CD1c-positive myeloid dendritic cell (primary cell): ENCODE measurements around the gene ZNF485.
"Not testable (repeated sequence)": the region's sequence is repeated elsewhere in the genome, so short reads cannot be mapped to it uniquely, and the experiment has no call there.

Experiments used
- DNase-seq: peaks from one replicate; pipeline ENCODE4 v3.0.0-alpha.2; 2016; ENCODE audit errors: extremely low spot score

Gene ZNF485

GRCh38 chr10:43606323-43607198 lies at the start of gene ZNF485:
TSS of gene ZNF485 (plus strand) at chr10:43606438. CDS start at chr10:43607051, 613 bp downstream.
- peak; percentile 31 for DNase-seq

- no peak for DNase-seq
These were observed 49.0 kb upstream of the ZNF485 start for GRCh38 chr10:43557214-43557613.

- no peak for DNase-seq
These were observed 36.6 kb upstream of the ZNF485 start for GRCh38 chr10:43569681-43570080.

GRCh38 chr10:43570971-43571370 lies 35.3 kb upstream of the ZNF485 start:
- DNase-seq: peak; percentile 45

- no peak for DNase-seq
These were observed 32.8 kb upstream of the ZNF485 start for GRCh38 chr10:43573250-43574000.

- DNase-seq: peak; percentile 88
These were observed 32.0 kb upstream of the ZNF485 start, which contains the start of gene ZNF239 for GRCh38 chr10:43574001-43574892. TSS of gene ZNF239 (minus strand) at chr10:43574616. CDS start at chr10:43558079, 16,537 bp downstream.

- no peak for DNase-seq
These were observed 31.3 kb upstream of the ZNF485 start for GRCh38 chr10:43574906-43575305.

- DNase-seq: no peak
These were observed 30.2 kb upstream of the ZNF485 start for GRCh38 chr10:43576062-43576461.

- no peak for DNase-seq
These were observed 29.7 kb upstream of the ZNF485 start for GRCh38 chr10:43576580-43576979.

- no peak for DNase-seq
These were observed 22.2 kb upstream of the ZNF485 start for GRCh38 chr10:43584051-43584450.

GRCh38 chr10:43585046-43585445 lies 21.2 kb upstream of the ZNF485 start:
- no peak for DNase-seq

GRCh38 chr10:43585981-43586729 lies 20.1 kb upstream of the ZNF485 start:
- DNase-seq: no peak

GRCh38 chr10:43586730-43587115 lies 19.5 kb upstream of the ZNF485 start:
- not testable (repeated sequence) for DNase-seq

GRCh38 chr10:43591303-43591904 lies 14.8 kb upstream of the ZNF485 start:
- DNase-seq: no peak

GRCh38 chr10:43594944-43595589 lies 11.2 kb upstream of the ZNF485 start:
- DNase-seq: peak; percentile 28

GRCh38 chr10:43595739-43596298 lies 10.4 kb upstream of the ZNF485 start:
- DNase-seq: peak; percentile 31

GRCh38 chr10:43596546-43596945 lies 9.7 kb upstream of the ZNF485 start:
- peak; percentile 36 for DNase-seq

GRCh38 chr10:43598446-43598845 lies 7.8 kb upstream of the ZNF485 start:
- no peak for DNase-seq

GRCh38 chr10:43599333-43599732 lies 6.9 kb upstream of the ZNF485 start:
- DNase-seq: no peak

- DNase-seq: not testable (repeated sequence)
These were observed 4.7 kb upstream of the ZNF485 start for GRCh38 chr10:43601576-43601975.
